ENCODE results near the gene SHMT1.

- TF ChIP-seq POLR2A (IDR thresholded peaks at IDR 0.05) = no peak
- TF ChIP-seq, protein P1, sequence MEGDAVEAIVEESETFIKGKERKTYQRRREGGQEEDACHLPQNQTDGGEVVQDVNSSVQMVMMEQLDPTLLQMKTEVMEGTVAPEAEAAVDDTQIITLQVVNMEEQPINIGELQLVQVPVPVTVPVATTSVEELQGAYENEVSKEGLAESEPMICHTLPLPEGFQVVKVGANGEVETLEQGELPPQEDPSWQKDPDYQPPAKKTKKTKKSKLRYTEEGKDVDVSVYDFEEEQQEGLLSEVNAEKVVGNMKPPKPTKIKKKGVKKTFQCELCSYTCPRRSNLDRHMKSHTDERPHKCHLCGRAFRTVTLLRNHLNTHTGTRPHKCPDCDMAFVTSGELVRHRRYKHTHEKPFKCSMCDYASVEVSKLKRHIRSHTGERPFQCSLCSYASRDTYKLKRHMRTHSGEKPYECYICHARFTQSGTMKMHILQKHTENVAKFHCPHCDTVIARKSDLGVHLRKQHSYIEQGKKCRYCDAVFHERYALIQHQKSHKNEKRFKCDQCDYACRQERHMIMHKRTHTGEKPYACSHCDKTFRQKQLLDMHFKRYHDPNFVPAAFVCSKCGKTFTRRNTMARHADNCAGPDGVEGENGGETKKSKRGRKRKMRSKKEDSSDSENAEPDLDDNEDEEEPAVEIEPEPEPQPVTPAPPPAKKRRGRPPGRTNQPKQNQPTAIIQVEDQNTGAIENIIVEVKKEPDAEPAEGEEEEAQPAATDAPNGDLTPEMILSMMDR (IDR thresholded peaks at IDR 0.05) = no peak
- TF ChIP-seq POLR2AphosphoS5 (IDR thresholded peaks at IDR 0.05) = no peak
These were observed 40.8 kb downstream of the SHMT1 start for GRCh38 chr17:18322522-18322921.
